ENCODE results near the gene SMAD3. TPM values are rescaled to one million over a fixed set of nuclear protein-coding genes. Genes with fewer than 3 reads are reported as not detected.
A peak's percentile ranks its signal among the peaks of the same experiment; 100 is the strongest.
"Not testable (repeated sequence)": the region's sequence is repeated elsewhere in the genome, so short reads cannot be mapped to it uniquely, and the experiment has no call there.

The SMAD3 gene
- total and polyA plus RNA-seq, 2 experiments from 2014 or later, result 30.8 to 34.0 TPM

- WGBS, 2 experiments (ENCODE audit: low coverage in 1 of 2, low lambda C conversion rate in 2 of 2, missing lambda C conversion rate in 2 of 2), result 2 to 3% methylated on average over 16 of the region's 16 CpGs
- peak overlapping the region; percentile 83 for H3K9ac ChIP-seq
- H3K36me3 ChIP-seq (ENCODE audit: low read depth), result peaks cover 4% of the 10 kb centered on the region; the same call in 1 of the 2 replicates
- peaks cover 60% of the 10 kb centered on the region for H3K4me1 ChIP-seq (ENCODE audit: insufficient read depth)
- no peaks in the 10 kb centered on the region for H3K9me3 ChIP-seq (ENCODE audit: low read depth)
- peak overlapping the region; percentile 58 for H3K4me2 ChIP-seq (ENCODE audit: unreplicated experiment)
- H3K27me3 ChIP-seq (replicated peaks; ENCODE audit: insufficient read depth), result no peaks in the 10 kb centered on the region
- DNase-seq, result peak; percentile 99
- no peak for TF ChIP-seq EZH2 (IDR thresholded peaks at IDR 0.05; ENCODE audit: insufficient read depth, poor library complexity, severe bottlenecking)
- peak; percentile 72; the same call in 1 of the 2 replicates for TF ChIP-seq EZH2phosphoT487 (IDR thresholded peaks at IDR 0.05; ENCODE audit: insufficient read depth, low read depth)
- H4K20me1 ChIP-seq (ENCODE audit: insufficient read depth), result no peaks in the 10 kb centered on the region
- H3F3A ChIP-seq (ENCODE audit: insufficient read depth), result peaks cover 70% of the 10 kb centered on the region
- H3K4me3 ChIP-seq, result peak overlapping the region; percentile 33
- peak overlapping the region; percentile 97 for H3K27ac ChIP-seq
- in situ Hi-C loops (cut with MboI), result no loop called here
- no peak overlapping the region for H2AFZ ChIP-seq
- peaks cover 74% of the 10 kb centered on the region for H3K79me2 ChIP-seq (ENCODE audit: insufficient read depth)
- no peaks in the 10 kb centered on the region for H3K9me2 ChIP-seq (ENCODE audit: insufficient read depth)
Measured at GRCh38 chr15:67150023-67150860, 84.8 kb downstream of the SMAD3 start.

GRCh38 chr15:67152429-67152828 lies 87.0 kb downstream of the SMAD3 start:
- Histone ChIP-seq H3K4me2 (ENCODE audit: unreplicated experiment) (no peak overlapping the region), H3K79me2 (ENCODE audit: insufficient read depth) (peaks cover 82% of the 10 kb centered on the region), H3K9me2 (ENCODE audit: insufficient read depth) (no peaks in the 10 kb centered on the region), H2AFZ (no peak overlapping the region), H3K27ac (peak overlapping the region; percentile 97; the same call in 1 of the 2 replicates), H4K20me1 (ENCODE audit: insufficient read depth) (no peaks in the 10 kb centered on the region), H3K4me1 (ENCODE audit: insufficient read depth) (peaks cover 38% of the 10 kb centered on the region), H3K4me3 (no peak overlapping the region), H3K9me3 (ENCODE audit: low read depth) (no peaks in the 10 kb centered on the region), H3F3A (ENCODE audit: insufficient read depth) (peaks cover 49% of the 10 kb centered on the region), H3K9ac (no peak overlapping the region), H3K27me3 (replicated peaks; ENCODE audit: insufficient read depth) (no peaks in the 10 kb centered on the region), H3K36me3 (ENCODE audit: low read depth) (peaks cover 11% of the 10 kb centered on the region; the same call in 1 of the 2 replicates)
- no peak for DNase-seq
- TF ChIP-seq EZH2phosphoT487 (IDR thresholded peaks at IDR 0.05; ENCODE audit: insufficient read depth, low read depth), result no peak
- TF ChIP-seq EZH2 (IDR thresholded peaks at IDR 0.05; ENCODE audit: insufficient read depth, poor library complexity, severe bottlenecking), result no peak
- in situ Hi-C loops (cut with MboI), result no loop called here
- 74 to 92% methylated on average over 1 of the region's 1 CpG for WGBS, 2 experiments (ENCODE audit: low coverage in 1 of 2, low lambda C conversion rate in 2 of 2, missing lambda C conversion rate in 2 of 2)

DNA sequence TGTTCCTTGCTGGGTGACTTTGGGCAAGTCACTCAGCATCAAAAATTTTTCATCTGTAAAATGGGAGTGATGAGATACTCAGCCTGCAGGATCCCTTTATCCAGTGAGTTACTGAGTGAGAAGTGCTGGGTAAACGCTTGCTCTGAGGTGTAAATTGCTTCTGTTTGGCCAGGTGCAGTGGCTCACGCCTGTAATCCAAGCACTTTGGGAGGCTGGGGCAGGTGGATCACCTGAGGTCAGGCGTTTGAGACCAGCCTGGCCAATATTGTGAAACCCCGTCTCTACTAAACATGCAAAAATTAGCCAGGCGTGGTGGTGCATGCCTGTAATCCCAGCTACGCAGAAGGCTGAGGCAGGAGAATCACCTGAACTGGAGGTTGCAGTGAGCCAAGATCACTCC lies 87.6 kb downstream of the SMAD3 start:
- H3K27ac ChIP-seq; H3K4me2 ChIP-seq (ENCODE audit: unreplicated experiment); H4K20me1 ChIP-seq (ENCODE audit: insufficient read depth); H3K9ac ChIP-seq; in situ Hi-C loops (cut with MboI); H3K27me3 ChIP-seq (replicated peaks; ENCODE audit: insufficient read depth); H3K9me3 ChIP-seq (ENCODE audit: low read depth); DNase-seq; H2AFZ ChIP-seq; H3K4me3 ChIP-seq; H3K9me2 ChIP-seq (ENCODE audit: insufficient read depth): not testable (repeated sequence)
- Histone ChIP-seq H3F3A (ENCODE audit: insufficient read depth) (peaks cover 43% of the 10 kb centered on the region), H3K36me3 (ENCODE audit: low read depth) (peaks cover 11% of the 10 kb centered on the region; the same call in 1 of the 2 replicates), H3K4me1 (ENCODE audit: insufficient read depth) (peaks cover 32% of the 10 kb centered on the region), H3K79me2 (ENCODE audit: insufficient read depth) (peaks cover 82% of the 10 kb centered on the region)
- WGBS, 2 experiments (ENCODE audit: low coverage in 1 of 2, low lambda C conversion rate in 2 of 2, missing lambda C conversion rate in 2 of 2), result 95 to 97% methylated on average over 6 of the region's 6 CpGs

- Histone ChIP-seq H3K27ac (no peak overlapping the region), H3K4me3 (no peak overlapping the region), H3F3A (ENCODE audit: insufficient read depth) (peaks cover 35% of the 10 kb centered on the region), H3K27me3 (replicated peaks; ENCODE audit: insufficient read depth) (no peaks in the 10 kb centered on the region), H3K4me2 (ENCODE audit: unreplicated experiment) (no peak overlapping the region), H2AFZ (no peak overlapping the region), H3K9ac (no peak overlapping the region), H3K79me2 (ENCODE audit: insufficient read depth) (peaks cover 86% of the 10 kb centered on the region), H3K4me1 (ENCODE audit: insufficient read depth) (peaks cover 20% of the 10 kb centered on the region), H3K9me3 (ENCODE audit: low read depth) (no peaks in the 10 kb centered on the region), H3K9me2 (ENCODE audit: insufficient read depth) (no peaks in the 10 kb centered on the region), H3K36me3 (ENCODE audit: low read depth) (peaks cover 11% of the 10 kb centered on the region; the same call in 1 of the 2 replicates), H4K20me1 (ENCODE audit: insufficient read depth) (no peaks in the 10 kb centered on the region)
- in situ Hi-C loops (cut with MboI), result no loop called here
- DNase-seq, result no peak
- TF ChIP-seq EZH2phosphoT487 (IDR thresholded peaks at IDR 0.05; ENCODE audit: insufficient read depth, low read depth), result no peak
- TF ChIP-seq EZH2 (IDR thresholded peaks at IDR 0.05; ENCODE audit: insufficient read depth, poor library complexity, severe bottlenecking), result no peak
Measured at GRCh38 chr15:67154249-67154648, 88.8 kb downstream of the SMAD3 start.
